ENCODE measurements around the gene ZNF341. TPM values are rescaled to one million over a fixed set of nuclear protein-coding genes. Genes with fewer than 3 reads are reported as not detected.

The ZNF341 gene
- total RNA-seq, 1 donor from 2014 or later = 3.3 TPM

DNA sequence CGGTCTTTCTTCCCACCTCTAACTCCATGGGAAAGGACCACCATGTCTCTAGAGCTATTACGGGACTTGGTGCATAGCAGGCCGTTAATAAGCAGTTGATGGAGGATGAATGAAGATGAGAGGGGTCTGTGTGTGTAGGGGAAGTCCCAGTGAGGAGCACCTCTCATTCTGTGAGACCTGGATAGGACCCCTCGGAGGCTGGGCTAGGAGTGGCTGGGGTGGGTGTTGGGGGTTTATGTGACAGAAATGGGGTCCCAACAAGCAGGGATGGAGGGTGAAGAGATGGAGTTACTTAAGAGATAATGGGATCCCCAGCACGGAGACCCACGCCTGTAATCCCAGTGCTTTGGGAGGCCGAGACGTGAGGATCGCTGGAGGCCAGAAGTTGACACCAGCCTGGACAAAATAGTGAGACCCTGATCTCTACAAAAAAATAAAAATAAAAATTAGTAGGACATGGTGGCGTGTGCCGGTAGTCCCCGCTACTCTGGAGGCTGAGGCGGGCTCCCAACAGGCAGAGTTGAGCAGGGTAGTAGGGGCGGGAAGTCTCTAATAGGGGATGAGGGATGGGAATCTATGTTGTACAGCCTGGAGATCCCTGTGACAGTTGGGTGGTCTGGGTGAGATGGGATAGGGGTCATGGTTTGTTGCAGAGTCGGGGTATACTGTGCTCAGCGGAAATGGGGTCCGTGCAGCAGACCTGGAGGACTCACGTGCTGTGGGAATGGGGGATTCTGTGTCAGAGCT is 677 bp upstream of the ZNF341 start:
- Mint-ChIP-seq H3K4me3 (ENCODE audit: unreplicated experiment) (peak overlapping the region; percentile 85), H3K27me3 (ENCODE audit: unreplicated experiment) (peaks cover 11% of the 10 kb centered on the region), H3K9me3 (ENCODE audit: unreplicated experiment) (peaks cover 9% of the 10 kb centered on the region), H3K4me1 (ENCODE audit: low read depth, unreplicated experiment) (peaks cover 6% of the 10 kb centered on the region), H3K27ac (ENCODE audit: unreplicated experiment) (peak overlapping the region; percentile 85), H3K36me3 (ENCODE audit: unreplicated experiment) (peaks cover 4% of the 10 kb centered on the region)
- DNase-seq = no peak
- TF ChIP-seq, protein P1, sequence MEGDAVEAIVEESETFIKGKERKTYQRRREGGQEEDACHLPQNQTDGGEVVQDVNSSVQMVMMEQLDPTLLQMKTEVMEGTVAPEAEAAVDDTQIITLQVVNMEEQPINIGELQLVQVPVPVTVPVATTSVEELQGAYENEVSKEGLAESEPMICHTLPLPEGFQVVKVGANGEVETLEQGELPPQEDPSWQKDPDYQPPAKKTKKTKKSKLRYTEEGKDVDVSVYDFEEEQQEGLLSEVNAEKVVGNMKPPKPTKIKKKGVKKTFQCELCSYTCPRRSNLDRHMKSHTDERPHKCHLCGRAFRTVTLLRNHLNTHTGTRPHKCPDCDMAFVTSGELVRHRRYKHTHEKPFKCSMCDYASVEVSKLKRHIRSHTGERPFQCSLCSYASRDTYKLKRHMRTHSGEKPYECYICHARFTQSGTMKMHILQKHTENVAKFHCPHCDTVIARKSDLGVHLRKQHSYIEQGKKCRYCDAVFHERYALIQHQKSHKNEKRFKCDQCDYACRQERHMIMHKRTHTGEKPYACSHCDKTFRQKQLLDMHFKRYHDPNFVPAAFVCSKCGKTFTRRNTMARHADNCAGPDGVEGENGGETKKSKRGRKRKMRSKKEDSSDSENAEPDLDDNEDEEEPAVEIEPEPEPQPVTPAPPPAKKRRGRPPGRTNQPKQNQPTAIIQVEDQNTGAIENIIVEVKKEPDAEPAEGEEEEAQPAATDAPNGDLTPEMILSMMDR (IDR thresholded peaks at IDR 0.05; ENCODE audit: partially characterized antibody, unreplicated experiment) = no peak

- Mint-ChIP-seq H3K36me3 (ENCODE audit: unreplicated experiment) (peaks cover 10% of the 10 kb centered on the region), H3K27me3 (ENCODE audit: unreplicated experiment) (peaks cover 9% of the 10 kb centered on the region), H3K9me3 (ENCODE audit: unreplicated experiment) (peaks cover 15% of the 10 kb centered on the region), H3K4me1 (ENCODE audit: low read depth, unreplicated experiment) (peaks cover 6% of the 10 kb centered on the region), H3K27ac (ENCODE audit: unreplicated experiment) (peak overlapping the region; percentile 48), H3K4me3 (ENCODE audit: unreplicated experiment) (peak overlapping the region; percentile 81)
- peak; percentile 89 for DNase-seq
- TF ChIP-seq, protein P1 (IDR thresholded peaks at IDR 0.05; ENCODE audit: partially characterized antibody, unreplicated experiment) = no peak
Observed at GRCh38 chr20:33732166-33732970, 572 bp downstream of the ZNF341 start.

DNA sequence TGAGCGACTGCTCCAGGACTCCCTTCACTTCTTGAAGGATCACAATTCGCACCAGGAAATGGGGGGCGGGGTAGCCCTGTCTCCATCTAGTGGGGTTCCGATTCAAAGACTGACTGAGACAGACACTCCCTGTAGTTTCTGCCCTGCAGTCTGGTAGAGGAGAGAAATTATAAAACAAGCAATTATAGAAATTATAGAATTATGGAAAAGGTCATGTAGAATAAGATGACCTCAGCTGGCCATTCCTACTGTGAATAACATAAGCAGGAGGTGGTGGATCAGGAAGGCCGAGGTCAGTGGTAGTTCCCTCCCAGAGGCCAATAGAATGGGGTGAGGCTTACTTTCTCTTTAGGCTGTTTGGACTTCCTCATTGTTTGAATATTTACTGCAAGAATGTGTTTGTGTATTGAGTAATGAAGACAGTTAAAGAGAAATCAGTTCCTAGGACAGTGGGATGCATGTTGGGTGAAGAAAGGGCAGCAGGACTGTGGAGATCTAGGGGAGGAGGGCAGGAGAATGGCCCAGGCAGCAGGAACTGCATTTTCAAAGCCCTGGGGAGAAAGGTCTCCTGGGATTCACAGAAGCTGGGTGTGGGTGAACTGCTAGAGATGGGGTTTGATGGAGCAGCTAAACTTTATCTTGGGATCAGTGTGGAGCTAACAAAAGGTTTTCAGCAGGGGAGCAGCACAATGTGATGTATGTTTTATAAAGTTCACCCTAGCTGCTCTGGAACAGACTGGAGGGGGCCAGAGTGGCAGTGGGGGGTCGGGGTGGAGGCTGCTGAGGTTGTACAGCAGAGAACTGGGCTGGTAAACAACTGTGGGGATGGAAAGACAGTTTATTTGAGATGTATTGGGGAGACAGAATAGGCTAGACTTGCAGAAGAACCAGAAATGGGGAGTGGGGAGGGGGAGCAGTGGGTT is 2.1 kb downstream of the ZNF341 start:
- Mint-ChIP-seq H3K27me3 (ENCODE audit: unreplicated experiment) (peaks cover 10% of the 10 kb centered on the region), H3K4me3 (ENCODE audit: unreplicated experiment) (no peak overlapping the region), H3K27ac (ENCODE audit: unreplicated experiment) (no peak overlapping the region), H3K4me1 (ENCODE audit: low read depth, unreplicated experiment) (peaks cover 6% of the 10 kb centered on the region), H3K36me3 (ENCODE audit: unreplicated experiment) (peaks cover 15% of the 10 kb centered on the region), H3K9me3 (ENCODE audit: unreplicated experiment) (peaks cover 15% of the 10 kb centered on the region)
- no peak for DNase-seq
- TF ChIP-seq, protein P1 (IDR thresholded peaks at IDR 0.05; ENCODE audit: partially characterized antibody, unreplicated experiment) = no peak

- H3K4me3 Mint-ChIP-seq (ENCODE audit: unreplicated experiment) = no peak overlapping the region
Observed at GRCh38 chr20:33736962-33737361, 5.2 kb downstream of the ZNF341 start.

More at GRCh38 chr20:33736962-33737361, 5.2 kb downstream of the ZNF341 start:
- Mint-ChIP-seq H3K36me3 (ENCODE audit: unreplicated experiment) (peaks cover 15% of the 10 kb centered on the region), H3K27me3 (ENCODE audit: unreplicated experiment) (peaks cover 6% of the 10 kb centered on the region), H3K27ac (ENCODE audit: unreplicated experiment) (no peak overlapping the region), H3K4me1 (ENCODE audit: low read depth, unreplicated experiment) (peaks cover 4% of the 10 kb centered on the region), H3K9me3 (ENCODE audit: unreplicated experiment) (peaks cover 14% of the 10 kb centered on the region)
- DNase-seq = no peak
- TF ChIP-seq, protein P1 (IDR thresholded peaks at IDR 0.05; ENCODE audit: partially characterized antibody, unreplicated experiment) = no peak
